Ovary (tissue), 3 donors: ENCODE data around the gene HBEGF.

Source experiments
- CTCF ChIP-seq, 3 donors: fragments of 450-650 bp in 2 of 3; fragments of 200-600 bp in 1 of 3; IDR thresholded peaks; one replicate each; pipeline versions ENCODE4 v1.5.1 to v1.8.0; 2016 to 2022; ENCODE audit warnings: antibody characterized with exemption in 3 of 3, mild to moderate bottlenecking in 1 of 3
- EP300 ChIP-seq: sonication (generic); formaldehyde crosslinking; IDR thresholded peaks from one replicate; pipeline ENCODE4 v1.6.1; 2017; ENCODE audit warnings: antibody characterized with exemption
- POLR2A ChIP-seq: fragments of 450-650 bp; IDR thresholded peaks from one replicate; pipeline ENCODE4 v1.6.1; 2017; ENCODE audit warnings: antibody characterized with exemption, mild to moderate bottlenecking, moderate library complexity
- donor health status: DM: no; HTN: no; CAD: no.

- TF ChIP-seq POLR2A (no peak), CTCF (IDR thresholded peaks at IDR 0.05) (peak; percentile 69 to 77 (median 75)), EP300 (no peak)
Measured at GRCh38 chr5:140351609-140352334, 5.4 kb upstream of the HBEGF start.
